Superior temporal gyrus (tissue), 1 donor: ENCODE measurements around the gene TPSB2.

ENCODE experiments used
- DNase-seq: peaks from one replicate; pipeline ENCODE4 v3.0.0-alpha.2; 2016; ENCODE audit errors: extremely low spot score

Gene TPSB2

GRCh38 chr16:1182950-1183907 is 46.8 kb downstream of the TPSB2 start:
- no peak for DNase-seq

- no peak for DNase-seq
Measured at GRCh38 chr16:1182316-1182671, 47.7 kb downstream of the TPSB2 start.

GRCh38 chr16:1181404-1182315 is 48.3 kb downstream of the TPSB2 start:
- no peak for DNase-seq

- no peak for DNase-seq
Measured at GRCh38 chr16:1180549-1181403, 49.2 kb downstream of the TPSB2 start.
